ENCODE data around the gene RASA4B.
"Not testable (repeated sequence)": the region's sequence is repeated elsewhere in the genome, so short reads cannot be mapped to it uniquely, and the experiment has no call there.

DNA sequence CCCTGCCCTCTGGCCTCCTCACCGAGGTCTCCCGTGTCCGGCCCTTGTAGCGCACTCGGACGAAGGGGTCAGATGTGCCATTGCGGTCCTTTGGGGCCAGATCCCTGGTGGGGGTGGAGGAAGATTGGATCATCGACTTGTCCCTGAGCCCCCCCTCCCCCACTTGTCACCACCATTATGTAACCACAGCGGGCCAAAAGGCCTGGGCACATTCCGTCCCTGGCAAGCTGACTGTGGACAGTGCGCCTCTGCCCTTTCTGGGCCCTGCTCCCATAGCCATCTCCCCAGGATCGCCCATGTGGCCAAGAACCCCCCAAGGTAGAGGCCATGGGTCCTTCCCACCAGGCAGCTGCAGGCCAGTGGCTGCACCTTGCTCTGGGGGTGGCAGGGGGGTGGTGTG lies 14.4 kb downstream of the RASA4B start:
- TF ChIP-seq POLR2AphosphoS5, POLR2A (IDR thresholded peaks at IDR 0.05): not testable (repeated sequence)
